Measurements from ENCODE around the gene CASP8AP2.

- TF ChIP-seq ZNF331 (CRISPR knock-in tag; IDR thresholded peaks at IDR 0.05): no peak
- TF ChIP-seq ZNF703 (CRISPR knock-in tag; IDR thresholded peaks at IDR 0.05; ENCODE audit: borderline replicate concordance): no peak
These were observed 47.5 kb upstream of the CASP8AP2 start for GRCh38 chr6:89782222-89782621.

Data from HepG2 (cell line).